Frontal cortex (tissue), 4 donors: ENCODE results near the gene CENPU. TPM values are rescaled to one million over a fixed set of nuclear protein-coding genes. Genes with fewer than 3 reads are reported as not detected.

ENCODE experiments used
- DNase-seq, 2 donors: peaks; one replicate each; pipeline ENCODE4 v3.0.0; 2012; ENCODE audit warnings: low spot score in 2 of 2
- FAIRE-seq: peaks from 2 replicates; lab custom pipeline; 2012; peaks lifted over from hg19 to GRCh38; lab: Jason Lieb, UNC
- total RNA-seq: library from RNA; depleted of rRNA; stranded (reverse); fragments of >200 nt; gene quantifications from one replicate; pipeline ENCODE4 v1.2.3, GENCODE V29; 2014
- donor health status: control.
- donor health status: control.
- donor health status: control.

CENPU gene
- total RNA-seq, 1 donor from 2014 or later = 6.1 TPM

GRCh38 chr4:184719407-184719806, 14.5 kb downstream of the CENPU start:
- DNase-seq (no peak), FAIRE-seq (no peak)

DNA sequence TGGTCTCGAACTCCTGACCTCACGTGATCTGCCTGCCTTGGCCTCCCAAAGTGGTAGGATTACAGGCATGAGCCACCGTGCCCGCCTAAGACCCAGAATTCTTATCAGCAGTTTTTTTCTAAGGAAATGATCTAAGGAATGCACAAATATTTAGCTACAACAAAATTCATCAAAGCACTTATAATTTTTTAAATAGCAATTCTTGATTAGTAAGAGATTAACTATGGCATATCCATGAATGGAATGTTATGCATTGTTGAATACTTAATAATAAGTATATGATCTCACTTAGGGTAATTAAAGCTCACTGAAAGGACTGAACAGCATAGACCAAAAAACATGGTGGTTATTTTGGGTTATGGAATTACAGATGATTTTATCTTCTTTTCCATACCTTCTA, 18.4 kb downstream of the CENPU start:
- FAIRE-seq = no peak
- DNase-seq = no peak

- FAIRE-seq (no peak), DNase-seq (no peak)
These were observed 20.0 kb downstream of the CENPU start for GRCh38 chr4:184713887-184714286.

GRCh38 chr4:184712322-184712721, 21.6 kb downstream of the CENPU start:
- no peak for DNase-seq
- no peak for FAIRE-seq

GRCh38 chr4:184706453-184706852, 27.4 kb downstream of the CENPU start:
- FAIRE-seq (no peak), DNase-seq (no peak)

DNA sequence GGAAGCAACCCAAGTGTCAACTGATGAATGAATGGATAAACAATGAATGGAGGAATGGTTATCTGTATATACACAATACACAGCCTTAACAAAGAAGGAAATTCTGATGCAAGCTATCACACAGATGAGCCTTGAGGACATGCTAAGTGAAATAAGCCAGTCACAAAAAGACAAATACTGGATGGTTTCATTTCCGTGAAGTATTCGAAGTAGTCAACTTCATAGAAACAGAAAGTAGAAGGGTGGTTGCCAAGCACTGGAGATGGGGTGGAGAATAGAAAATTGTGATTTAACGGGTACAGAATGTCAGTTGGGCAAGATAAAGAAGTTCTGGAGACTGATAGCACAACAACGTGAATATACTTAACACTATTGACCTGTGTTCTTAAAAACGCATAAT, 28.2 kb downstream of the CENPU start:
- DNase-seq = no peak
- FAIRE-seq = no peak

DNA sequence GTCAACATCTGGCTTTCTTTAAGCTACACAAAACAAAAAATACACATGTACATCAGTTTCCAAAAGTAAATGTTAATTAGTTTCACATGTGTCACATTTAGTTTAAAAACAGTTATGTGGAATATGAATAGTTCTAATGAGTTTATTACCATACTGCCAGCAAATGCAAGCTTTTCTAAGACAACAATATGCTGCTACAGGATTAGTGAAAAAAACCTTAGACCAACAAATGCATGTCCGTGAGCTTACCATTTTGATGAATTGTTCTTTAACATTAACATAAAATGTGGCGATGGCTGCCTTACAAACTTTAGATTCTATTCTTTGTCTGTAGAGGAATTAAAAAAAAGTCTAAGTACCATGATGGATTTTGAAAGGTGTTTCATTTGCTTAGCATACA, 31.8 kb downstream of the CENPU start:
- no peak for FAIRE-seq
- no peak for DNase-seq

- DNase-seq (no peak), FAIRE-seq (no peak)
These were observed 34.0 kb downstream of the CENPU start for GRCh38 chr4:184699941-184700340.

DNA sequence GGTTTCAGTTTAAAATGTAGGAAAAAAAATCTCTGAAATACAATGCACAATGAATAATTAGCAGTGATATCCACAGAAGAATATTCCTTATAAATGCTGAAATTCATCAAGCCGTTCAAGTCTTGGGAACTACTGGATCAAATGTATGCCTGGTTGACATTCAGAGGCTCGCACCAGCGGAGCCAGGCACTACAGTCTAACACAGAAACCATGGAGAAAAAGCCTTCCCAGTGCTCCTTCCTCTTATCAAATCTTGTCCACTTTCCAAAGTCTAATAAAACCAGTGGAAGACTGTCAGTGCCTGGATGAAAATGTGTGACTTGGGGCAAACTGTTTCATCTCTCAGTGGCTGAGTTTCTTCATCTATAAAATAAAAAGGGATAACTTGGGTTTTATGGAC, 35.9 kb downstream of the CENPU start:
- FAIRE-seq (no peak), DNase-seq (no peak)

GRCh38 chr4:184695178-184695896, 38.6 kb downstream of the CENPU start:
- DNase-seq (no peak), FAIRE-seq (no peak)

DNA sequence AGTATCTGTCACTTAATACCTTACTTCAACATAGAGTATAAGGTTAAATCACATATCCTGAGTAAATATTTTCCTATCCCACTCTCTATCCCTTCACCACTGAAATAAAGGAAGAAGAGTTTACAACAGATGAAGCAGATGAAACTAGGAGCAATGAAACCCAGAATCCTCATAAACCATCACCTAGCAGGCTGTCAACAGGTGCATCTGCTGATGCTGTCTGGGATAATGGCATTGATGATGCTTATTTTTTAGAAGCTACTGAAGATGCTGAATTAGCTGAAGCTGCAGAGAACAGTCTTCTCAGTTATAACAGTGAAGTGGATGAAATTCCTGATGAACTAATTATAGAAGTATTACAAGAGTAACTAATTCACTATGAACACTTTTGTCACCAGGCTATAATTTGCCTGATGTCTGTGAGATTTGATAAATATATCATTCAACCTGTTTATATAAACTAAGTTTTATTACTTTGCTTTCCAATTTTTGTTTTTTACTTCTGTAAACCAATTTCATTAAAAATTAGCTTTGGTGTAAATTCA, 39.4 kb downstream of the CENPU start:
- FAIRE-seq (no peak), DNase-seq (no peak)

- no peak for DNase-seq
- FAIRE-seq = no peak
These were observed 40.8 kb downstream of the CENPU start for GRCh38 chr4:184693056-184693455.

- DNase-seq (no peak), FAIRE-seq (no peak)
These were observed 44.2 kb downstream of the CENPU start for GRCh38 chr4:184689681-184690080.

GRCh38 chr4:184688447-184688846, 45.4 kb downstream of the CENPU start:
- DNase-seq = no peak

GRCh38 chr4:184688005-184688404, 45.9 kb downstream of the CENPU start:
- FAIRE-seq (no peak), DNase-seq (no peak)

More at GRCh38 chr4:184688447-184688846, 45.4 kb downstream of the CENPU start:
- FAIRE-seq = no peak

DNA sequence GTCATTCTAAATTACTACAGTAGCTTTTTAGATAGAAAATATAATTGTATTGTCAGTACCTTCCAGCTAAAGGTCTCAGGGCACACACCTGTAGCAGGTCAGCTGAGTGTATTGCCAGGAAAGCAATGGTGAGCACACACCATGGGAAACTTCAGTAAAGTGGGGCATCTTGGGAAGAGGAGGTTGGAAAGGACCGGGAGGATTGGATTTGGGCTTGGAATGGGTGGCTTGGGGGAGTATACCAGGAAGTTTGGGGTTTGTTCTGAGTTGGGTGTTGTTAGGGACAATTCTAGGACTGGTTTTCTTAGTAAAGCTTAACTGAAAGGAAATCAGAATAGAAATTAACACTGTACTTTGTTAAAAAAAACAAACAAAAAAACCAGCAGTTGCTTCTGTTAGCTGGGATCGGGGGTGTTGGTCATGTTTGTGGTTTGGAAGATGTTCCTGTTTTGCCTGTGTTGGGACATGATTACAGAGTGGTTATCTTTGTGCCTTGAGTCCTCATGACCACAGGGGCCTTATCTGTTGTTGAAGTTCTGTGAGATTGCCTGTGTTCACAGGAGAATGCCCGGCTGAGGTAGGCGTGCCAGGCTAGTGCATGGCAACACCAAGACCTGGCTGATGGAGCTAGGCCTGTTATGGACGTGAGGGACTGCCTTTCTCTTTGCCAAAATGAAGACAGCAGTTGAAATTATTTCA, 49.3 kb downstream of the CENPU start:
- no peak for DNase-seq
- no peak for FAIRE-seq

DNA sequence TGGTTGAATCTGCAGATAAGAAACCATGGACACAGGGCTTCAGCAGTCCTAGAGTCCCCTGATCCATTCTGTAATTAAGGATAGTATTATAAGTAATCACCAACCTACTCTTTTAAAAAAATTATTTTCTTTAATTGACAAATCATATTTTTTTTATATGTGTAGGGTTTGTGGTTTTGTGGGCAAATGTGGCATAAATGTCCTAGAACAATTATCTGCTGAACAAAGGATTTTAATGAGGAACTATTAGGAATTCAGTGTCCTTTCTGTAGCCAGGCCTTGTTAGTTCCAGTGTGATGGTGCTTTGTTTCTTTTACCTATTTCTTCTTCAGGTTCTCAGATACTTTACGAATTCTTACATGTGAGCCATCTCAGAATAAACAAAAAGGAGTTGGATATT, 52.0 kb downstream of the CENPU start:
- DNase-seq (no peak), FAIRE-seq (no peak)

DNA sequence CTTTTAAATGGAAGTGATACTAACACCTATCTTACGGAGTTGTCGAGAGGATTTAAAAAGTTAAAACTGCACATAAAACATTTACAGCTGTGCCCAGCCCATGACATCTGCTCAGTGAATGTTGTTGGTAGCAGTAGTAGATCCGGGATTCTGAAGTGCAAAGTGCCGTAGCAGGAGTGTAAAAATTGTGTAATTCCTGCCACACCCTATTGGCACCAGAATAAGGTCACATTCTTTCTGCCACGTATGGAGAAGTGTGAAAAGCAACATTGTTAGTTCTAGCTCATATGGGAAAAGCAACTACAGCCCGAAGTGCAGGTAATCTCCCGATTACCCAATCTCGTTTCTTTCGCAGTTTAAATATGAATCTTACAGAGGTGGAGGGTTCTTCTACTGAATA, 53.2 kb downstream of the CENPU start:
- DNase-seq = no peak
- FAIRE-seq = no peak

GRCh38 chr4:184675821-184676492, 57.9 kb downstream of the CENPU start:
- DNase-seq = no peak
- FAIRE-seq = no peak

GRCh38 chr4:184675018-184675417, 58.9 kb downstream of the CENPU start:
- DNase-seq = no peak
- FAIRE-seq = no peak

DNA sequence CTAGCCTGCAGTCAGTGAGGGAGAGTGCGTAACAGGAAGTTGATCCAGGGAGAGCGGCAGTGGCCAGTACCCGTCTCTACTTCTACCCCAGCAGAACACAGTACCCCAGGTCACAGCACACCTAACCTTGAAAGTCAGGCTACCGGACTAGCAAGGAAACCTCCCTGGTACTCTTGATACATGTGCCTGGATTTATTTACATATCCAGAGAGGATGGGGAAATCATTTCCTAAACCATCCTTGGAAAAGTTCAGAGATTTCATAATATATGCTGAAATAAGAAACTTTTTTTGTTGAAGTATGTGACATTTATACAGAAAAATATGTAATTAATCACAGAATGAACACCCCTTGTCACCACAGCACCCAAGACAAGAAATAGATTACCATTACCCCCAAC, 59.9 kb downstream of the CENPU start:
- no peak for DNase-seq
- FAIRE-seq = no peak
